Adrenal gland (tissue), 5 donors: ENCODE data around the gene SAMD4A.

Source experiments
- POLR2A ChIP-seq, 2 donors: fragments of 450-650 bp; IDR thresholded peaks; one replicate each; pipeline ENCODE4 v1.6.1; 2017; ENCODE audit warnings: antibody characterized with exemption in 2 of 2, mild to moderate bottlenecking in 2 of 2, moderate library complexity in 1 of 2
- TF ChIP-seq, protein P1 (sequence below), 6 experiments: fragments of 450-650 bp in 4 of 6; fragments of 200-600 bp in 2 of 6; sonication (generic) in 1 of 6; IDR thresholded peaks; 1 replicate in 5 of 6; 2 replicates in 1 of 6; pipeline versions ENCODE4 v1.5.1 to v1.8.0; 2016 to 2021; ENCODE audit warnings: antibody characterized with exemption in 6 of 6, mild to moderate bottlenecking in 2 of 6, moderate library complexity in 1 of 6
- donor health status: DM: no; HTN: no; CAD: no.

DNA sequence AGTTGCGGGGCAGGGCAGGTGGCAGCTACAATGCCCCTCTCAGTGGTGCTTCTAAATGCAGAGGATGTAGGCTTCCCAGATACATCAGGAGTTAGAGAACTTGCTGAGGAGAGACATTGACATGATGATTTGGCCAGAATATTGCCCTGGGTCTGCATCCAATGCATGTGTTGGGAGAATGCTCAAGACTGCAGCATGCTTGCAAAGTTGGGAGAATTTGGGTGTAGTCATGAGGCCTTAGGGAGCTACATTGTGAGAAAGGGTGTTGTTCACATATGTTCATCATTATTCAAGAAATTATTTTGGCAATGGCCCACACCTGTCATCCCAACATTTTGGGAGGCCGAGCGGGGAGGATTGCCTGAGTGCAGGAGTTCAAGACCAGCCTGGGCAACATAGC is 149.9 kb downstream of the SAMD4A start:
- TF ChIP-seq, protein P1, sequence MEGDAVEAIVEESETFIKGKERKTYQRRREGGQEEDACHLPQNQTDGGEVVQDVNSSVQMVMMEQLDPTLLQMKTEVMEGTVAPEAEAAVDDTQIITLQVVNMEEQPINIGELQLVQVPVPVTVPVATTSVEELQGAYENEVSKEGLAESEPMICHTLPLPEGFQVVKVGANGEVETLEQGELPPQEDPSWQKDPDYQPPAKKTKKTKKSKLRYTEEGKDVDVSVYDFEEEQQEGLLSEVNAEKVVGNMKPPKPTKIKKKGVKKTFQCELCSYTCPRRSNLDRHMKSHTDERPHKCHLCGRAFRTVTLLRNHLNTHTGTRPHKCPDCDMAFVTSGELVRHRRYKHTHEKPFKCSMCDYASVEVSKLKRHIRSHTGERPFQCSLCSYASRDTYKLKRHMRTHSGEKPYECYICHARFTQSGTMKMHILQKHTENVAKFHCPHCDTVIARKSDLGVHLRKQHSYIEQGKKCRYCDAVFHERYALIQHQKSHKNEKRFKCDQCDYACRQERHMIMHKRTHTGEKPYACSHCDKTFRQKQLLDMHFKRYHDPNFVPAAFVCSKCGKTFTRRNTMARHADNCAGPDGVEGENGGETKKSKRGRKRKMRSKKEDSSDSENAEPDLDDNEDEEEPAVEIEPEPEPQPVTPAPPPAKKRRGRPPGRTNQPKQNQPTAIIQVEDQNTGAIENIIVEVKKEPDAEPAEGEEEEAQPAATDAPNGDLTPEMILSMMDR (IDR thresholded peaks at IDR 0.05) = no peak
- TF ChIP-seq POLR2A (IDR thresholded peaks at IDR 0.05) = no peak
